Kidney (tissue), 14 donors: ENCODE measurements around the gene PCNX2. TPM values are rescaled to one million over a fixed set of nuclear protein-coding genes. Genes with fewer than 3 reads are reported as not detected.

Experiments used
- DNase-seq, 5 donors: peaks; one replicate each; pipeline ENCODE4 v3.0.0-alpha.2; 2013 to 2020
- FAIRE-seq: peaks from 2 replicates; lab custom pipeline; 2012; peaks lifted over from hg19 to GRCh38; lab: Jason Lieb, UNC
- H3K27ac ChIP-seq, 2 donors: one replicate each; pipeline ENCODE4 v1.7.0; 2013; ENCODE audit warnings: low read depth in 2 of 2, low read length in 2 of 2, inconsistent platforms in 1 of 2
- H3K27me3 ChIP-seq: one replicate; pipeline ENCODE4 v1.7.1; 2013; ENCODE audit warnings: low read length, inconsistent platforms; ENCODE audit not compliant: control insufficient read depth, insufficient read depth
- H3K36me3 ChIP-seq, 3 donors: one replicate each; pipeline versions ENCODE4 v1.7.0 to v1.7.1; 2013; ENCODE audit warnings: low read length in 3 of 3, control low read depth in 1 of 3, inconsistent platforms in 1 of 3; ENCODE audit not compliant: insufficient read depth in 3 of 3, control insufficient read depth in 2 of 3
- H3K4me1 ChIP-seq, 3 donors: one replicate each; pipeline versions ENCODE4 v1.7.0 to v1.7.1; 2013; ENCODE audit warnings: low read length in 3 of 3, inconsistent platforms in 1 of 3, low read depth in 1 of 3; ENCODE audit not compliant: control insufficient read depth in 2 of 3, insufficient read depth in 2 of 3
- H3K4me3 ChIP-seq, 3 donors: one replicate each; pipeline versions ENCODE4 v1.7.0 to v1.8.1; 2013; ENCODE audit warnings: low read length in 3 of 3, control low read depth in 1 of 3, inconsistent platforms in 1 of 3
- H3K9ac ChIP-seq, 3 donors: one replicate each; pipeline versions ENCODE4 v1.7.0 to v1.7.1; 2013; ENCODE audit warnings: low read length in 3 of 3, control low read depth in 1 of 3, inconsistent platforms in 1 of 3
- H3K9me3 ChIP-seq, 3 donors: one replicate each; pipeline versions ENCODE4 v1.7.0 to v1.7.1; 2013; ENCODE audit warnings: low read length in 3 of 3, control low read depth in 1 of 3, inconsistent platforms in 1 of 3; ENCODE audit not compliant: control insufficient read depth in 2 of 3, insufficient read depth in 1 of 3
- CTCF ChIP-seq: IDR thresholded peaks from 3 replicates; pipeline ENCODE4 v1.5.1; 2012; ENCODE audit warnings: mild to moderate bottlenecking, moderate library complexity, borderline replicate concordance; ENCODE audit not compliant: insufficient read depth; ENCODE audit errors: extremely low read depth
- intact Hi-C: fragments of 100-400 bp; cut with DNase I; formaldehyde crosslinking; loops from one replicate; pipeline ENCODE4 v1.11.1; 2022
- polyA plus RNA-seq: library from polyadenylated mRNA; stranded (reverse); fragments of 350-450 nt; fragmentation: Illumina TruSeq; extraction: RNeasy Lipid Tissue Mini Kit (QIAGEN cat#74804); gene quantifications from one replicate; pipeline ENCODE4 v1.2.3, GENCODE V29; 2014; ENCODE audit warnings: low read depth, low replicate concordance; ENCODE audit not compliant: insufficient read depth
- total RNA-seq: library from RNA; stranded (reverse); fragmentation: NEBNext Ultra II Directional; extraction: Animal tissue kit (Norgen Biotek cat#: 25700); gene quantifications from one replicate; pipeline ENCODE4 v1.2.1, GENCODE V29; 2021
- donor health status: control.
- donor health status: control.
- donor health status: control.
- donor health status: control.
- donor health status: control.
- donor health status: DM: yes; HTN: yes; CAD: no.
- donor health status: Normal renal cell carcinoma (clear cell type).

The PCNX2 gene
- total and polyA plus RNA-seq, 2 donors from 2014 or later, result 5.2 to 29.2 TPM

GRCh38 chr1:233172201-233172600 is 123.3 kb downstream of the PCNX2 start:
- no peak for TF ChIP-seq CTCF
- Histone ChIP-seq H3K9me3 (peaks cover 0 to 5% (median 0%) of the 10 kb centered on the region in 3 donors), H3K27me3 (no peaks in the 10 kb centered on the region), H3K4me1 (no peaks in the 10 kb centered on the region), H3K9ac (no peak overlapping the region), H3K36me3 (peaks cover 0 to 4% (median 2%) of the 10 kb centered on the region in 3 donors), H3K4me3 (no peak overlapping the region), H3K27ac (no peak overlapping the region)
- intact Hi-C loops, result no loop called here
- no peak for FAIRE-seq
- DNase-seq, result peak in 1 of 5 donors; percentile 16

- no peaks in the 10 kb centered on the region for H3K27me3 ChIP-seq
- no peak for DNase-seq
- no peak for TF ChIP-seq CTCF
- no peaks in the 10 kb centered on the region for H3K4me1 ChIP-seq
- H3K9me3 ChIP-seq, result peaks cover 0 to 5% (median 0%) of the 10 kb centered on the region in 3 donors
- H3K4me3 ChIP-seq, result no peak overlapping the region
- H3K27ac ChIP-seq, result no peak overlapping the region
- no peak for FAIRE-seq
- peaks cover 0 to 4% (median 2%) of the 10 kb centered on the region in 3 donors for H3K36me3 ChIP-seq
- intact Hi-C loops, result no loop called here
- no peak overlapping the region for H3K9ac ChIP-seq
Observed at GRCh38 chr1:233170741-233171140, 124.8 kb downstream of the PCNX2 start.

- no peak for TF ChIP-seq CTCF
- peaks cover 0 to 4% (median 2%) of the 10 kb centered on the region in 3 donors for H3K36me3 ChIP-seq
- H3K9ac ChIP-seq, result no peak overlapping the region
- peaks cover 0 to 9% (median 3%) of the 10 kb centered on the region in 3 donors for H3K9me3 ChIP-seq
- intact Hi-C loops, result no loop called here
- H3K27ac ChIP-seq, result no peak overlapping the region
- H3K4me1 ChIP-seq, result no peaks in the 10 kb centered on the region
- no peak overlapping the region for H3K4me3 ChIP-seq
- DNase-seq (no peak), FAIRE-seq (no peak)
- no peaks in the 10 kb centered on the region for H3K27me3 ChIP-seq
Observed at GRCh38 chr1:233168384-233168783, 127.1 kb downstream of the PCNX2 start.

- intact Hi-C loops, result no loop called here
- Histone ChIP-seq H3K9ac (no peak overlapping the region), H3K9me3 (peaks cover 0 to 9% (median 3%) of the 10 kb centered on the region in 3 donors), H3K4me1 (no peaks in the 10 kb centered on the region), H3K27me3 (no peaks in the 10 kb centered on the region), H3K36me3 (no peaks in the 10 kb centered on the region), H3K27ac (no peak overlapping the region), H3K4me3 (no peak overlapping the region)
- DNase-seq (no peak), FAIRE-seq (no peak)
- no peak for TF ChIP-seq CTCF
Observed at GRCh38 chr1:233166896-233167295, 128.6 kb downstream of the PCNX2 start.
